Epithelial cell of proximal tubule (primary cell): ENCODE data around the gene EGFL8. TPM values are rescaled to one million over a fixed set of nuclear protein-coding genes. Genes with fewer than 3 reads are reported as not detected.
A peak's percentile ranks its signal among the peaks of the same experiment; 100 is the strongest.

ENCODE experiments used
- DNase-seq: peaks from one replicate; pipeline ENCODE4 v3.0.0-alpha.2; 2011; ENCODE audit warnings: low read depth
- H3K4me3 ChIP-seq: 2 replicates; pipeline ENCODE4 v1.5.1; 2011; ENCODE audit warnings: low read depth, mild to moderate bottlenecking, low read length
- total RNA-seq: library from RNA; depleted of rRNA; stranded (reverse); fragments of >200 nt; gene quantifications from 2 replicates; pipeline ENCODE4 v1.2.3, GENCODE V29; 2015
- TF ChIP-seq, protein P1 (sequence below): conservative IDR thresholded peaks from 2 replicates; pipeline ENCODE4 v1.5.1; 2012; ENCODE audit warnings: low read depth, mild to moderate bottlenecking, low read length

The EGFL8 gene
- total RNA-seq, 1 donor from 2014 or later: 6.5 TPM

DNA sequence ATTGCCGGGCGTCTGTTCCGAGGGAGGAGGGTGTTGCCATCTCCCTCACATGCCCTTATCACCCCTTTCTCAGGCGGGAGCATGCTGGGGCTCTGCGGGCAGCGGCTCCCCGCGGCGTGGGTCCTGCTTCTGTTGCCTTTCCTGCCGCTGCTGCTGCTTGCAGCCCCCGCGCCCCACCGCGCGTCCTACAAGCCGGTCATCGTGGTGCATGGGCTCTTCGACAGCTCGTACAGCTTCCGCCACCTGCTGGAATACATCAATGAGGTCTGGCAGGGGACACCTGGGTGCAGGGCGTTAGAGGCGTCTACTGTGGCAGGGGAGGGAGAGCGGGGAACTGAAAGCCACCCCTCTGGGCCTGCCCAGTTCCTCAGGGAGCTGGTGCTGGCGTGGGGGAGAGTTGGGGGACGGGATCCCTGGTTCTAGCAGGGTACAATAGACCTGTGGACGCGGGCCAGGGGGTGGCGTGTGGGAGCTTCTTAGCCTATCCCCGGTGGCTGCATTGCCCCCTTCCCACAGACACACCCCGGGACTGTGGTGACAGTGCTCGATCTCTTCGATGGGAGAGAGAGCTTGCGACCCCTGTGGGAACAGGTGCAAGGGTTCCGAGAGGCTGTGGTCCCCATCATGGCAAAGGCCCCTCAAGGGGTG lies 9.8 kb upstream of the EGFL8 start:
- H3K4me3 ChIP-seq: peak overlapping the region; percentile 99
- DNase-seq: no peak
- TF ChIP-seq, protein P1, sequence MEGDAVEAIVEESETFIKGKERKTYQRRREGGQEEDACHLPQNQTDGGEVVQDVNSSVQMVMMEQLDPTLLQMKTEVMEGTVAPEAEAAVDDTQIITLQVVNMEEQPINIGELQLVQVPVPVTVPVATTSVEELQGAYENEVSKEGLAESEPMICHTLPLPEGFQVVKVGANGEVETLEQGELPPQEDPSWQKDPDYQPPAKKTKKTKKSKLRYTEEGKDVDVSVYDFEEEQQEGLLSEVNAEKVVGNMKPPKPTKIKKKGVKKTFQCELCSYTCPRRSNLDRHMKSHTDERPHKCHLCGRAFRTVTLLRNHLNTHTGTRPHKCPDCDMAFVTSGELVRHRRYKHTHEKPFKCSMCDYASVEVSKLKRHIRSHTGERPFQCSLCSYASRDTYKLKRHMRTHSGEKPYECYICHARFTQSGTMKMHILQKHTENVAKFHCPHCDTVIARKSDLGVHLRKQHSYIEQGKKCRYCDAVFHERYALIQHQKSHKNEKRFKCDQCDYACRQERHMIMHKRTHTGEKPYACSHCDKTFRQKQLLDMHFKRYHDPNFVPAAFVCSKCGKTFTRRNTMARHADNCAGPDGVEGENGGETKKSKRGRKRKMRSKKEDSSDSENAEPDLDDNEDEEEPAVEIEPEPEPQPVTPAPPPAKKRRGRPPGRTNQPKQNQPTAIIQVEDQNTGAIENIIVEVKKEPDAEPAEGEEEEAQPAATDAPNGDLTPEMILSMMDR: peak; percentile 75

DNA sequence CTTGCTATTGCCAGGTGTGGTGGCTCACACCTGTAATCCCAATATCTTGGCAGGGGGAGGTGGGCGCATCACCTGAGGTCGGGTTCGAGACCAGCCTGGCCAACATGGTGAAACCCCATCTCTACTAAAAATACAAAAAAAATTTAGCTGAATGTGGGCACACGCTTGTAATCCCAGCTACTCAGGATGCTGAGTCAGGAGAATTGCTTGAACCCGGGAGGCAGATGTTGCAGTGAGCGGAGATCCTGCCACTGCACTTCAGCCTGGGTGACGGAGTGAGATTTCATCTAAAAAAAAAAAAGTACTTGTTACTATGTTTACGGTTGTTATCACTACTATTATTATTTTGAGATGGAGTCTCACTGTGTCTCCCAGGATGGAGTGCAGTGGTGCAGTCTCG lies 7.5 kb upstream of the EGFL8 start:
- no peak overlapping the region for H3K4me3 ChIP-seq
- DNase-seq: no peak
- TF ChIP-seq, protein P1: no peak

DNA sequence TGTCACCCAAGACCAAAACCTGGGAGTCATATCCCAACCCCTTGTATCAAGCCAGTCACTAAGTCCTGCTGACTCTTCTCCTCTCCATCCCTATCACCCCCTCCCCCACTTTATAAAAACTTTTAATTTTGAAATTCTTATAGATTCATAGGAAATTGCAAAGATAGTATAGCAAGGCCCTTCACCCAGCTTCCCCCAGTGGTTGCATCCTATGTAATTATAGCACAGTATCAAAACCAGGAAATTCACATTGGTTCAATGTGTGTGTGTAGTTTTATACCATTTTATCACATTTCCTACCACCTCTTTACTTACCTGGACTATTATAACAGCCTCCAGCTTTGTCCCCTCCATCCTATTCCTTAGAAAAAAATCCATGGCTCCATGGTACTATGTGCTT lies 6.3 kb upstream of the EGFL8 start:
- DNase-seq: no peak
- H3K4me3 ChIP-seq: no peak overlapping the region
- TF ChIP-seq, protein P1: no peak

DNA sequence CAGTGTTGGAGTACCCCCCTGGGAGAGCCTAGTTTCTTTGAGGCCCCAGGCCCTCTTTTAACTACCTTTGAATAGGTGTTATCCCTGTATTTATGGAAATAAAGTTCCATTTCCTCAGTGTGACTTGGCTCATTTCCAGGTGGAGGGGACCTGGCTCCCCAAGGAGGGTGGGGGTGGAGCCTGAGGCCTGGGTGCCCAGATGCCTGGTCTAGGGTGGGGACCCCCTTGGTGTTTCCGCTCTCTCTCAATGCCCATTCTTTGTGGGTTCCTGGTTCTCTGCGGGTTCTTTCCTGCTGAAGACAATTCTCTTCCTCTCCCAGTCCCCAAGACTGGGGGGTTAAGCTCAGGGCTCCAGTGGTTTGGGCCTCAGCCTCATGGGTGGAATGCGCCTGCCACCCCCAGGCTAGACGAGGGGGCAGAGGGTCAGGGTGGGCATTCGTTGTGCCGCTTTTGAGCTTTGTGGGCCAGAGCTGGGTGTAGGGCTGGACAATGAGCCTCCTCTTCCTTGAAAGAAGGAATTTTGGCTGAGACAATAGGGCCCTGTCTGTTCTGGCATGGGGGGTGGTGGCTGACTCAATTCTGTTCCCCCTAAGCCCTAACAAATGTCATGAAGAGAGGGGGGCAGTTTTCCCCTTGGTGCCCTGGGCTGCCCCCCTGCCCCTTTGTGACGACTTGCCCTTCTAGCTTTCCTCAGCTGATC lies 686 bp upstream of the EGFL8 start:
- TF ChIP-seq, protein P1: no peak
- DNase-seq: no peak
- no peak overlapping the region for H3K4me3 ChIP-seq

DNA sequence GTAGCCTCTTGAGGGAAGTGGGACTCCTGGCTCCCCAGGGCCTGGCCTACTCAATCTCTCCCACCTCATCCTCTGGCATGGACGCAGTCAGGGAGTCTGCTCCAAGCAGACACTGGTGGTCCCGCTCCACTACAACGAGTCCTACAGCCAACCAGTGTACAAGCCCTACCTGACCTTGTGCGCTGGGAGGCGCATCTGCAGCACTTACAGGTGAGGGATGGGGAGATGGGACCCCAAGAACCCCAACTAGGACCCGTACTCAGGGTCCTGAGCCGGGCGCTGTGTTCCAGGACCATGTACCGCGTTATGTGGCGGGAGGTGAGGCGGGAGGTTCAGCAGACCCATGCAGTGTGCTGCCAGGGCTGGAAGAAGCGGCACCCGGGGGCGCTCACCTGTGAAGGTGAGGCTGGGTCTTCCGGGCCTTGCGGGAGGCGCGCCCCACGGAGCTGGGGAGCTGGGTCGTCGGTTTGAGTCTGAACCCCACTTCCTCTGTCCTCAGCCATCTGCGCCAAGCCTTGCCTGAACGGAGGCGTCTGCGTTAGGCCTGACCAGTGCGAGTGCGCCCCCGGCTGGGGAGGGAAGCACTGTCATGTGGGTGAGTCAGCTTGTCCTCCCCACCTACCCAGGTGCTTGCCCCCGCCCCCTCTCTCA lies 2.1 kb downstream of the EGFL8 start:
- no peak overlapping the region for H3K4me3 ChIP-seq
- TF ChIP-seq, protein P1: no peak
- no peak for DNase-seq

DNA sequence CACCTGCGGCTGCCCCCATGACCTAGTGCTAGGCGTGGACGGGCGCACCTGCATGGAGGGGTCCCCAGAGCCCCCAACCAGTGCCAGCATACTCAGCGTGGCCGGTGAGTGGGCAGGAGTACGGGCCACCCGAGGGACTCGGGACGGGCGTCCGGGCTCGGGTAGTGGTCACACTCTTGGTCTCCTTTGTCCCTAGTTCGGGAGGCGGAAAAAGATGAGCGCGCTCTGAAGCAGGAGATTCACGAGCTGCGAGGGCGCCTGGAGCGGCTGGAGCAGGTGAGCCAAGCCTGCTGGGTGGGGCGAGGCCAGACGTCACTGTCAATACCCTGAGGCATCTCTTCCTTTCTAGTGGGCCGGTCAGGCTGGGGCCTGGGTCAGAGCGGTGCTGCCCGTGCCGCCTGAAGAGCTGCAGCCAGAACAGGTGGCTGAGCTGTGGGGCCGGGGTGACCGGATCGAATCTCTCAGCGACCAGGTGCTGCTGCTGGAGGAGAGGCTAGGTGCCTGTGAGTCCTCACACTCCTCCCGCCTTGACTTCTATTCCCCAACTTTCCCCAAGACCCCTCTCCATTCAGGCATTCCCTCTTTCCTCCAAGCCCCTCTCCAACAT lies 2.9 kb downstream of the EGFL8 start:
- no peak overlapping the region for H3K4me3 ChIP-seq
- no peak for DNase-seq
- TF ChIP-seq, protein P1: no peak
